GM23248 (cell line): ENCODE data around the gene SETD7. TPM values are rescaled to one million over a fixed set of nuclear protein-coding genes. Genes with fewer than 3 reads are reported as not detected.
A peak's percentile ranks its signal among the peaks of the same experiment; 100 is the strongest.

Source experiments
- DNase-seq: peaks from one replicate; pipeline ENCODE4 v3.0.0-alpha.2; 2015
- H2AFZ ChIP-seq: fragments of 200-600 bp; sonication (generic); 2 replicates; pipeline ENCODE4 v1.6.1; 2016; ENCODE audit warnings: antibody characterized with exemption
- H3F3A ChIP-seq: fragments of 200-600 bp; sonication (generic); 2 replicates; pipeline ENCODE4 v1.6.1; 2016; ENCODE audit warnings: mild to moderate bottlenecking, antibody characterized with exemption, mixed run types; ENCODE audit not compliant: insufficient read depth
- H3K27ac ChIP-seq: fragments of 200-600 bp; sonication (generic); 2 replicates; pipeline ENCODE4 v1.5.1; 2016; ENCODE audit warnings: mild to moderate bottlenecking
- H3K27me3 ChIP-seq: fragments of 200-600 bp; sonication (generic); replicated peaks from 2 replicates; pipeline ENCODE4 v1.6.1; 2016; ENCODE audit warnings: mild to moderate bottlenecking; ENCODE audit not compliant: insufficient read depth
- H3K36me3 ChIP-seq: fragments of 200-600 bp; sonication (generic); 2 replicates; pipeline ENCODE4 v1.6.1; 2016; ENCODE audit warnings: low read depth, mild to moderate bottlenecking
- H3K4me1 ChIP-seq: fragments of 200-600 bp; sonication (generic); 2 replicates; pipeline ENCODE4 v1.6.1; 2016; ENCODE audit warnings: mild to moderate bottlenecking; ENCODE audit not compliant: insufficient read depth
- H3K4me2 ChIP-seq: fragments of 200-600 bp; sonication (generic); one replicate; pipeline ENCODE4 v1.6.1; 2016; ENCODE audit warnings: mild to moderate bottlenecking; ENCODE audit not compliant: unreplicated experiment
- H3K4me3 ChIP-seq: fragments of 200-600 bp; sonication (generic); 2 replicates; pipeline ENCODE4 v1.5.1; 2016; ENCODE audit warnings: mild to moderate bottlenecking
- H3K79me2 ChIP-seq: fragments of 200-600 bp; sonication (generic); 2 replicates; pipeline ENCODE4 v1.6.1; 2016; ENCODE audit warnings: mild to moderate bottlenecking; ENCODE audit not compliant: insufficient read depth
- H3K9ac ChIP-seq: fragments of 200-600 bp; sonication (generic); 2 replicates; pipeline ENCODE4 v1.6.1; 2016; ENCODE audit warnings: mild to moderate bottlenecking
- H3K9me2 ChIP-seq: fragments of 200-600 bp; sonication (generic); 2 replicates; pipeline ENCODE4 v1.6.1; 2016; ENCODE audit warnings: mixed run types, mild to moderate bottlenecking, moderate library complexity; ENCODE audit not compliant: insufficient read depth
- H3K9me3 ChIP-seq: fragments of 200-600 bp; sonication (generic); one replicate; pipeline ENCODE4 v1.6.1; 2017; ENCODE audit warnings: low read depth
- H4K20me1 ChIP-seq: fragments of 200-600 bp; sonication (generic); 2 replicates; pipeline ENCODE4 v1.6.0; 2016; ENCODE audit not compliant: insufficient read depth
- EZH2 ChIP-seq: fragments of 200-600 bp; sonication (generic); IDR thresholded peaks from 2 replicates; pipeline ENCODE4 v1.6.1; 2018; ENCODE audit warnings: antibody characterized with exemption, mild to moderate bottlenecking; ENCODE audit not compliant: insufficient read depth, poor library complexity, severe bottlenecking
- EZH2phosphoT487 ChIP-seq: fragments of 200-600 bp; sonication (generic); IDR thresholded peaks from 2 replicates; pipeline ENCODE4 v1.6.1; 2018; ENCODE audit warnings: antibody characterized with exemption, moderate library complexity, mild to moderate bottlenecking, low read depth; ENCODE audit not compliant: insufficient read depth
- WGBS, 2 experiments: methylation state at CpG; one replicate each; pipeline ENCODE4 v1.1.6; 2015 to 2017; ENCODE audit warnings: low lambda C conversion rate in 2 of 2, low coverage in 1 of 2; ENCODE audit errors: missing lambda C conversion rate in 2 of 2; 5-methylcytosine and 5-hydroxymethylcytosine counted together
- in situ Hi-C: fragments of 300-500 bp; cut with MboI; formaldehyde crosslinking; loops from 2 replicates; pipeline ENCODE4 v1.15.0; 2020
- polyA plus RNA-seq: library from polyadenylated mRNA; unstranded; fragments of >200 nt; fragmentation: Nextera tagmentation; extraction: Ambion mirVana; gene quantifications from 2 replicates; pipeline ENCODE4 v1.2.1, GENCODE V29; 2016
- total RNA-seq: library from RNA; depleted of rRNA; stranded (reverse); fragments of >200 nt; shearing (Covaris generic); gene quantifications from 2 replicates; pipeline ENCODE4 v1.2.3, GENCODE V29; 2014

The SETD7 gene
- total and polyA plus RNA-seq, 2 experiments from 2014 or later = 34.0 to 82.5 TPM

GRCh38 chr4:139528377-139529005 is 27.5 kb downstream of the SETD7 start:
- Histone ChIP-seq H3K4me1 (peaks cover 6% of the 10 kb centered on the region; the same call in 1 of the 2 replicates), H3K9me3 (no peaks in the 10 kb centered on the region), H3K27me3 (no peaks in the 10 kb centered on the region), H3K9me2 (no peaks in the 10 kb centered on the region), H2AFZ (no peak overlapping the region), H3K36me3 (peaks cover 31% of the 10 kb centered on the region), H3K4me3 (no peak overlapping the region), H3K27ac (peak overlapping the region; percentile 66), H4K20me1 (no peaks in the 10 kb centered on the region), H3K79me2 (peaks cover 30% of the 10 kb centered on the region), H3F3A (peaks cover 21% of the 10 kb centered on the region), H3K9ac (peak overlapping the region; percentile 6; the same call in 1 of the 2 replicates), H3K4me2 (no peak overlapping the region)
- peak; percentile 92 for DNase-seq
- in situ Hi-C loops = no loop called here
- WGBS, 2 experiments = 0% methylated on average over 2 of the region's 2 CpGs
- no peak for TF ChIP-seq EZH2phosphoT487
- TF ChIP-seq EZH2 = no peak

- Histone ChIP-seq H4K20me1 (no peaks in the 10 kb centered on the region), H3K27ac (no peak overlapping the region), H3K4me3 (no peak overlapping the region), H3F3A (peaks cover 21% of the 10 kb centered on the region), H3K27me3 (no peaks in the 10 kb centered on the region), H3K9me3 (no peaks in the 10 kb centered on the region), H2AFZ (no peak overlapping the region), H3K4me1 (peaks cover 6% of the 10 kb centered on the region; the same call in 1 of the 2 replicates), H3K9ac (no peak overlapping the region), H3K9me2 (no peaks in the 10 kb centered on the region), H3K36me3 (peaks cover 41% of the 10 kb centered on the region), H3K4me2 (no peak overlapping the region), H3K79me2 (peaks cover 23% of the 10 kb centered on the region)
- DNase-seq = no peak
- TF ChIP-seq EZH2 (no peak), EZH2phosphoT487 (no peak)
- in situ Hi-C loops = no loop called here
- 97 to 100% methylated on average over 2 of the region's 2 CpGs for WGBS, 2 experiments
Measured at GRCh38 chr4:139526928-139527327, 29.1 kb downstream of the SETD7 start.

DNA sequence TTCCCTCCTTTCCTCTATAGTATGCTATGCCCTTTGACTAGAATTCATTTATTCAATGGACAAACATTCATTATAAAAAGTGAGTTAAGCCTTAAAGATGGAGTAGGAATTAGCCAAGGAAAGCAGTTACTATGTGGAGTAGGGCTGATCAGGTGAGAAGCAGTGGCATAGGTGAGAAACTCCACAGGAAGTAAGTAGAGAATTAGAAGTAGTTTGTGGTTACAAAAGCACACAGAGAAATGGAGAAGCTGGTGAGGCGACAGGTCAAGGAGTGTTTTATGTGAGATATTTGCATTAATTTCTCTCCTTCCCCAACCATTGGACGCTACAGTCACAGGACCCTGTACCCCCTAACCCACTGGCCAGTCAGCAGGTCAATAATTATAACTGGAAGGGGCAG is 30.6 kb downstream of the SETD7 start:
- Histone ChIP-seq H3F3A (peaks cover 21% of the 10 kb centered on the region), H4K20me1 (no peaks in the 10 kb centered on the region), H3K9ac (no peak overlapping the region), H3K27ac (no peak overlapping the region), H3K36me3 (peaks cover 55% of the 10 kb centered on the region), H3K79me2 (peaks cover 13% of the 10 kb centered on the region; the same call in 1 of the 2 replicates), H2AFZ (no peak overlapping the region), H3K4me1 (peaks cover 6% of the 10 kb centered on the region; the same call in 1 of the 2 replicates), H3K4me2 (no peak overlapping the region), H3K4me3 (no peak overlapping the region), H3K27me3 (no peaks in the 10 kb centered on the region), H3K9me3 (no peaks in the 10 kb centered on the region), H3K9me2 (no peaks in the 10 kb centered on the region)
- in situ Hi-C loops = no loop called here
- WGBS, 2 experiments = 46 to 100% methylated on average over 1 to 2 of the region's 2 CpGs
- no peak for DNase-seq
- TF ChIP-seq EZH2 (no peak), EZH2phosphoT487 (no peak)

- Histone ChIP-seq H3K4me1 (peaks cover 6% of the 10 kb centered on the region; the same call in 1 of the 2 replicates), H3K4me2 (no peak overlapping the region), H3K9me2 (no peaks in the 10 kb centered on the region), H2AFZ (no peak overlapping the region), H3K9me3 (no peaks in the 10 kb centered on the region), H3K79me2 (peaks cover 13% of the 10 kb centered on the region; the same call in 1 of the 2 replicates), H3K4me3 (no peak overlapping the region), H3K27ac (no peak overlapping the region; the same call in 1 of the 2 replicates), H3K36me3 (peaks cover 65% of the 10 kb centered on the region), H4K20me1 (no peaks in the 10 kb centered on the region), H3F3A (peaks cover 12% of the 10 kb centered on the region), H3K9ac (no peak overlapping the region), H3K27me3 (no peaks in the 10 kb centered on the region)
- in situ Hi-C loops = no loop called here
- no peak for TF ChIP-seq EZH2phosphoT487
- DNase-seq = no peak
- 76 to 77% methylated on average over 4 of the region's 4 CpGs for WGBS, 2 experiments
Measured at GRCh38 chr4:139524062-139524631, 31.9 kb downstream of the SETD7 start.
